Measurements from ENCODE around the gene SLC7A14. TPM values are rescaled to one million over a fixed set of nuclear protein-coding genes. Genes with fewer than 3 reads are reported as not detected.

SLC7A14 gene
- total RNA-seq, 2 experiments from 2014 or later = not detected

DNA sequence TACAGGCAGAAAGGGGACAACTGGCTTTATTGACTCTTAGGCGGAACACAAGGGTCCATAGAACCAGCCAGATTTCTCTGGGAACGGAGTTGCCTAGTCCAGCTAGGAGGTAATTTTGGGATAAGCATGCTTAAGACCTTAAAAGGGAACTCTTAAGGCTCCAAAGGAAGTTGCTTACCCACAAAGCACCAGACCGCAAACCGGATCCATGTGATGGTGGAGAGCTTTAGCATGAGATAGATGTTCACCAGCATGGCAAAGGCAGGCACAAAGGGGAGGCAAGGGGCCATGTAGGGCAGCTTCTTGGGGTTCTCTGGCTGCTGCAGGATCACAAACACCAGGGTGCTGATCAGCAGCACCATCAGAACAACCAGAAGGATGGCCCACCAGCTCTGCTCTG is 105.8 kb downstream of the SLC7A14 start:
- Mint-ChIP-seq H3K9me3 (no peaks in the 10 kb centered on the region), H3K36me3 (ENCODE audit: low read depth) (no peaks in the 10 kb centered on the region), H3K27me3 (peaks cover 8% of the 10 kb centered on the region), H3K4me3 (no peak overlapping the region), H3K4me1 (no peaks in the 10 kb centered on the region), H3K27ac (no peak overlapping the region)
- CTCF ChIA-PET = interaction anchor here (0.6 kb wide), 1 partner anchor 96 kb away, joined by 6 read pairs; no protein-coding TSS in a partner anchor
- POLR2A ChIA-PET = no interaction called here
- DNase-seq = no peak

DNA sequence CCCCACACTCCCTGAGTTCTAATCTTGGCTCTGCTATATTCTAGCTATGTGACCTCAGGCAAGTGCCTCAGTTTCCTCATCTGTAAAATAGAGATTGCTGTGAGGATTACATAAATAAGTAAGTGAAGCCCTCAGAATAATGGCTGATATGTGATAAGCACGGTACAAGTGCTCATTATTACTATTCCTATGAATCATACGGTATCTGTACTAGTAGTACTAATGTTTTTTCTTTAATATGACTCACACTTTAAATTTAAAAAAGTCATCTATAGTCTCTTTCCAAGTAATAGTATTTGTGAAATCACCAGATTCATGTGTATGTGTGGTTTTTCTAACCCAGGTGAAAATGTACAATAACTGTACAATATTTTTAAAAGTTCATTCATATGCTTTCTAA is 108.5 kb downstream of the SLC7A14 start:
- Mint-ChIP-seq H3K4me1 (no peaks in the 10 kb centered on the region), H3K36me3 (ENCODE audit: low read depth) (no peaks in the 10 kb centered on the region), H3K9me3 (no peaks in the 10 kb centered on the region), H3K27ac (no peak overlapping the region), H3K27me3 (peaks cover 13% of the 10 kb centered on the region), H3K4me3 (no peak overlapping the region)
- CTCF ChIA-PET = interaction anchor here (1.6 kb wide), 1 partner anchor 15 kb away, joined by 3 read pairs; no protein-coding TSS in a partner anchor
- POLR2A ChIA-PET = no interaction called here
- no peak for DNase-seq

DNA sequence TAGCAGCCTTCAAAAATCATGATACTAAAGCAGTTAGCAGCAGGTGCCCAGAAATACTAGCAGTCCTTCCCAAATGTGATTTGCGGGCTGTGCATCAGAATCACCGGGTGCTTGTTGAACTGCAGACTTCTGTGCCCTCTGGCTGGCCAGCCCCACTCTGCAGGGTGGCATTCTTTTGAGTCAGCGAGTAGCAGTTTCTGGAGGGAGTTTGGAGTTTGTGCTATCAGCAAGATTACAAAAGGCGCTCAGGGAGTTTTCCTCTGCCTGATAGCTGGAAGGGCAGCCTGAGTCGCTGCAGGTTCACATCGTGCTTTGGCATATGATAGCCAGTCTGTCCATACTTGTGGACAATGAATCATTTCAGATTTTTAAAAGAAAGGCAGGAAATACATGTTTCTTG is 109.6 kb downstream of the SLC7A14 start:
- no peak for DNase-seq
- Mint-ChIP-seq H3K27me3 (peaks cover 13% of the 10 kb centered on the region), H3K4me3 (no peak overlapping the region), H3K27ac (no peak overlapping the region), H3K4me1 (no peaks in the 10 kb centered on the region), H3K36me3 (ENCODE audit: low read depth) (no peaks in the 10 kb centered on the region), H3K9me3 (no peaks in the 10 kb centered on the region)
- ChIA-PET CTCF (interaction anchor here (1.6 kb wide), 1 partner anchor 16 kb away, joined by 3 read pairs; no protein-coding TSS in a partner anchor), POLR2A (no interaction called here)

DNA sequence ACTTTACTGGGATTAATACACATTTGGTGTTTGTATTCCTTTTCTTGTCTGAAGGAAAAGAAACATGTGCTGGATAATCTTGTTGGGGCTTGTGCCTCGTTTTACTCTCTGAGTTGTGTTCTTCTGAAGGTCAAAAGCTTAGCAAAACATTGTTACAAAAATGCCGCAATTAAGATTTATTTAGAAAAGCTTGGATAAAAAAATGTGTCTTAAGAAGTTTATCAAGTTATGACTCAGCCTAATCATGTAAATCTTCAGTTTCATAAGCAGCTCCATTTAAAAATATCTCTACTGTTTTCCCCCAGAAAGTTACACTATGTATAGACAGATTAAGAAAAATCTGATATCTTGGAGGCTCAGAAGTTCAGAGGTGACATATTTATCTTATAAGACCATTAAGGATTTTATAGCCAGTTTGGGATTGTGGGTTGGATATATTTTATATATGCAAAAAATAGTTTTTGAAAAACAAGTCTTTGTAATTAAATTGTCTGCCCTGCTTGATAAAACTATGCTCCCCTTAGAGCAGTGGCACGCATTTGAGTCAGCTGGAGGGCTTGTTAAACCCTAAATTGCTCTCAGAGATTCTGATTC is 110.7 kb downstream of the SLC7A14 start:
- Mint-ChIP-seq H3K27me3 (peaks cover 13% of the 10 kb centered on the region), H3K27ac (no peak overlapping the region), H3K4me3 (no peak overlapping the region), H3K4me1 (no peaks in the 10 kb centered on the region), H3K9me3 (no peaks in the 10 kb centered on the region), H3K36me3 (ENCODE audit: low read depth) (no peaks in the 10 kb centered on the region)
- ChIA-PET CTCF (no interaction called here), POLR2A (no interaction called here)
- DNase-seq = no peak

DNA sequence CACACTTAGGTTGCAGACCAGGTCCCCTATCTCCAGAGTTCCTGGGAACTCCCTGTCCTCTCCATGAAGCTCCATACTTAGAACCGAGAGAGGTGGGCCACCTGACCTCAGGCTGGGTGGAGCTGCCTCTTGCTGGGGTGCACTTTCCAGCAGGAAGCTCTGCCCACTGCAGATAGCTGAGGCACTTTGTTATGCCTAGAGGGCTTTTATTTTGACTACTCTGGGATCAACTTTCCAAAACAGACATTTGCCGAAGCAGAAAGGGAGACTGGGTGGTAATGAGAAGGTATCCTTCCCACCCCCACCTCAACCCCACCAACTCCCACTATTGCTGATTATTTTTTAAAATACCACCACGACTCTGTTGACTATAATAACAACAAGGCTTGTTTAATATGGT is 112.5 kb downstream of the SLC7A14 start:
- H3K36me3 Mint-ChIP-seq (ENCODE audit: low read depth) = no peaks in the 10 kb centered on the region
- H3K4me3 Mint-ChIP-seq = no peak overlapping the region
- no peaks in the 10 kb centered on the region for H3K9me3 Mint-ChIP-seq
- H3K27ac Mint-ChIP-seq = no peak overlapping the region
- DNase-seq = no peak
- no peaks in the 10 kb centered on the region for H3K4me1 Mint-ChIP-seq
- POLR2A ChIA-PET = no interaction called here
- peaks cover 16% of the 10 kb centered on the region for H3K27me3 Mint-ChIP-seq
- CTCF ChIA-PET = no interaction called here

DNA sequence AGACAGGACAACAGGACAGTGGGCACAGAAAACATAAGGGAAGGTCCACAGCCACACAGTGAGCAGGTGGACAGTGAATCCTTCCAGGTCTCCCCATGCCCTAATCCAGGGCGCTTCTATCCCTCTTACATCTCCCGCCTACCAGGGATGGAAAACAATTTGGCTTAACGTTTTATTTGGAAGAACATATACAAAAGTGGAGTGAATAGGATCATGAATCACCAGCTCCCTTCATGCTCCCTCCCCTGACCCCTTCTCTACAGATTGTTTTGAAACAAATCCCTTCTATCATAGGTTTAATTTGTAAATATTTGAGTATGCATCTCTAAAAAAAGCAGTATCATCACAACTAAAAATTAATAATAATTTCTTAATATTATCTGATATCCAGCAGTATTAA is 114.7 kb downstream of the SLC7A14 start:
- Mint-ChIP-seq H3K27me3 (peaks cover 11% of the 10 kb centered on the region), H3K4me3 (no peak overlapping the region), H3K36me3 (ENCODE audit: low read depth) (no peaks in the 10 kb centered on the region), H3K27ac (no peak overlapping the region), H3K9me3 (no peaks in the 10 kb centered on the region), H3K4me1 (no peaks in the 10 kb centered on the region)
- no peak for DNase-seq
- ChIA-PET CTCF (interaction anchor here (0.5 kb wide), 1 partner anchor 69 kb away, joined by 3 read pairs; no protein-coding TSS in a partner anchor), POLR2A (no interaction called here)

DNA sequence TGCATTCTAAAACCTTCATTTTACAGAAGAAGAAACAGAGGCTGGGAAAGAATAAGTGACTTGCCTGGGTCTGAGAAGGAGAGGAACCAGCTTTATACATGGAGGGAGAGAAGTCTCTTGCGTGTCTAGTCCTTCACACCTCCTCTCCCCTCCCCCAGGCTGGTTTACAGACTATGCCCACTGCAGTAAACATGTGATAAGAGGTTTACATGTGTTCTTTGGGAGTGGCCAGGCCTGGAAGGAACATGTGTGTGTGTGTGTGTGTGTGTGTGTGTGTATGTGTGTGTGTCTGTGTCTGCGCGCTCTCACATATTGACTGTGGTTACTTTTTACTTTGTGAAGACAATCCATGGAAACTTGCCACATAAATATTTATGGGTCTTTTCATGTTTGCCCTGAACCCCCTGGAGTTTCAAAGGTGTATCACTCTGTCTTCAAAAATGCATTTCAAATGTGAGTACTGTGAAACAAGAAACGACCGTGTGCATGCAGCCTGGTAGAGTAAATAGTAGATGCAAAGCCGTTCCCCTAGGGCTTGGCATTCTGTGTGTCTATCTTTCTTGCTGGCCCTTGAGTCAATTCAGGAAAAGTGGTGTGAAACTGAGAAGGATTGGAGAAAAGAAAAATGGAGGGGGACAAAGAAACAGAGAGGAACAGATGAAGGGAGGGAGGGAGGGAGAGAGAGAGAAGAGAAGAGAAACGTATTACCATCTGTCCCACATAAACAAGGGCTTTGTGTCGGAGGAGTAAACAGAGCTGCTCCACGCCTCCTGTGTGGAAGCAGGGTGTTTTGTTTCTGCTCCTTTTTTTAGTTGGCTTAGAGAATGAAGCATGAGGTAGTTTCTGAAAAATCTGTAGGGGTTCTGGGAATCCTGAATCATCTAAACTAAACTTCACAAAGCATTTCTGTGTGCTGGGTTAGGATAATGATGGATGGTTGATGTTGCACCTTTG is 115.5 kb downstream of the SLC7A14 start:
- Mint-ChIP-seq H3K27ac (no peak overlapping the region), H3K9me3 (no peaks in the 10 kb centered on the region), H3K36me3 (ENCODE audit: low read depth) (no peaks in the 10 kb centered on the region), H3K4me3 (no peak overlapping the region), H3K27me3 (peaks cover 8% of the 10 kb centered on the region), H3K4me1 (no peaks in the 10 kb centered on the region)
- CTCF ChIA-PET = interaction anchor here (0.5 kb wide), 1 partner anchor 70 kb away, joined by 3 read pairs; no protein-coding TSS in a partner anchor
- POLR2A ChIA-PET = no interaction called here
- no peak for DNase-seq

DNA sequence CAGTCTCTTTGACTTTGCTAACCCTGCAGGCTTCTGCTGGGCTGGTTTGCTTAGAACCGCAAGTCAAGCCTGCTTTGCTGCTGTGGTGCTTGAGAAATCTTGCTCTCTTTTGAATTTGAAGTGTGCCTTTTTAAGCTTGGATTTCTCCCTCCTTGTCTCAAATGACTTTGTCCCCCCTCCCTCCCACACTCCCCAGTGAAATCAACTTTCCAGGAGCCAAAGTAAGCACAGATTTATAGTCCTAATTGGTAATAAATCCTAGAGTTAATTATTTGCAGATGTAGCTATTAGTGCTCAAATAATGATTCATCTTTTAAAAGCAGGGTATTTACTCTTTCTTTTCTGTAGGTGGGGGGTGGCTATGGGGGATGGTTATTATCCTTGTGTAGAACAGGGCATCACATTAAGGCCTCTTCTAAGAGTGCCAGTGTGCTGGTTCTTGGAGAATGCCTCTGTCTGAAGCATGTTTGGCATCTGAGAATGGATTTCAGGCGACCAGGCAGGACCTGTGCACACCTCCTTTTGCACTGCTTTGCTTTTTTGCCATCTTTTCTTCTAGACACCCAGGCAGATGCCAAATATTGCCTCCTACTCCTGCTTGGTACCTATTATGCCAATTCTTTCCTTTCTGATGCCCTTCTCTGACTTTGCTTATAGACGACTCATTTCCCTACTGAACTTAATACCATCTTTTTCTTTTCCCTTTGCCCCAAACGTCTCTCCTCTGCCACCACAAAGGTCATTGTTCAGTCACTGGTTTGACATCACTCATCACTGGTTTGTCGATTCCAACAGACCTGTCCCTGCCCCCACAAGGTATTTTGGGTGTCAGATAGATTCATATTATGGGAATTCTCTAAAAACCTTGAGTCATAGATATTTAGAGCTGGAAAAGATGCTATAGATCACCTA is 116.5 kb downstream of the SLC7A14 start:
- DNase-seq = no peak
- POLR2A ChIA-PET = no interaction called here
- CTCF ChIA-PET = no interaction called here
- no peak overlapping the region for H3K4me3 Mint-ChIP-seq
- H3K27me3 Mint-ChIP-seq = peaks cover 12% of the 10 kb centered on the region
- no peaks in the 10 kb centered on the region for H3K4me1 Mint-ChIP-seq
- H3K9me3 Mint-ChIP-seq = no peaks in the 10 kb centered on the region
- no peak overlapping the region for H3K27ac Mint-ChIP-seq
- no peaks in the 10 kb centered on the region for H3K36me3 Mint-ChIP-seq (ENCODE audit: low read depth)

DNA sequence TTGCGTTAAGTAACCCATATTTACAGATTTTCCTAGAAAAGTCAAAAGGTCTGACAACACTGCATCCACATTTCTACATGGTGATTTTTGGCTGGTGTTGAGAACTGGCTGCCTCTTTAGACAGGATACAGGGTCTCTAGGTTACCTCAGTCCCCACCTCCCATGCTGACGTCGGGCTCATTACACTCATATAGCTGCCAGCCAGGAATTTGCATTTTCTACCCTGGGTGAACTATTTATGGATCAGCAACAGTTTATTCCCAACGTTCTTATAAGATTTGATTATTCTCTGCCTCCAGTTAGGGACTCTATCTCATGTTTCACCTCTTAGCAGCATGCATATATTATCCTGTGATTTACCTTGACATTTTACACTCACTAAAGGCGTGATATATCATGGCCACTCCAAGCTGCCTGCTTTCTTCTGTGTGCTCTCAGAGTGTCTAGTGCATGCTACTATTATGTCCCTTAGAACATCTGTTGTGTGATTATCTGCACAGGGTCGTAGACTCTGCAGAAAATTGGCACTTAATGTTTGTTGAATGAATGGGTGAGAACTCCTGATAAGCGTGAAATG is 118.2 kb downstream of the SLC7A14 start:
- H3K36me3 Mint-ChIP-seq (ENCODE audit: low read depth) = no peaks in the 10 kb centered on the region
- no peak for DNase-seq
- peaks cover 16% of the 10 kb centered on the region for H3K27me3 Mint-ChIP-seq
- H3K9me3 Mint-ChIP-seq = no peaks in the 10 kb centered on the region
- POLR2A ChIA-PET = no interaction called here
- no peaks in the 10 kb centered on the region for H3K4me1 Mint-ChIP-seq
- CTCF ChIA-PET = no interaction called here
- H3K4me3 Mint-ChIP-seq = no peak overlapping the region
- H3K27ac Mint-ChIP-seq = no peak overlapping the region

DNA sequence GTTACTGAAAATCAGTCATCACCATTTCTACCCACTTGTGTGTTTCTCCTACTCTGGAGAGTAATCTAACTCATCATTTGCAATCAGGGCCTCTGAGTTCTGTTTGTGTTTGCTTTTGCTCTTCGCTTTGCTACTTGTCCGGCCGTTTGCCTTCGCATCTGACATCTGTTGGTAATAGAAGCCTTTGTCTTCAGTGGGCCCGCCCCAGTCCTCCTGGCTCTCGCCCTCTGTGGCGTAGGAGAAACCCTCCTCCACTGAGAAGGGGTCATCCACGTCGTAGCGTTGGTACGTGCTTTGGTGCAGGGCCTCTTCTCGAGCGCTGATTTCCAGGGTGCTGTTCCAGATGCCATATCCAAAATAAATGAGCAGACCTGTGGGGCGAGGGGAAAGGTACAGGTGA is 118.9 kb downstream of the SLC7A14 start:
- no peaks in the 10 kb centered on the region for H3K4me1 Mint-ChIP-seq
- CTCF ChIA-PET = no interaction called here
- H3K36me3 Mint-ChIP-seq (ENCODE audit: low read depth) = no peaks in the 10 kb centered on the region
- no peak for DNase-seq
- H3K9me3 Mint-ChIP-seq = no peaks in the 10 kb centered on the region
- H3K4me3 Mint-ChIP-seq = no peak overlapping the region
- H3K27me3 Mint-ChIP-seq = peaks cover 18% of the 10 kb centered on the region
- POLR2A ChIA-PET = no interaction called here
- no peak overlapping the region for H3K27ac Mint-ChIP-seq

DNA sequence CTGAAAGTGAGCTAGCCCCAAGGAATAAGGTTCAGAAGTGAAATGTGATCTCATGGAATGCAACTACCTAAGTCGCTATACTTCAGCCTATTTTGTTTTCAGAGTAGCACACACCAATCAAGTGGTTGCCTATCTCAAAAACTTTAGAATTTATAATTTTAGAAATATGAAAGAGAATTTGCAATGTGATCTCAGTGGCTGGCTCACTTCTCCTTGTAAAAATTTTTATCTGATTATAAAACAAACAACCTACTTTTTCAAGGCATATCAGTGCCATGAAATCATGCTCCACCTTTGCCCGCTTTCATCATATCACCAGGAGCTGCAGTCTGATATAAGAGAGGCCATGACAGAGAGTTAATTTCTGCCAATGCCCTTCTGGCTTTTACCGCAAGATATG is 119.9 kb downstream of the SLC7A14 start:
- CTCF ChIA-PET = no interaction called here
- POLR2A ChIA-PET = no interaction called here

DNA sequence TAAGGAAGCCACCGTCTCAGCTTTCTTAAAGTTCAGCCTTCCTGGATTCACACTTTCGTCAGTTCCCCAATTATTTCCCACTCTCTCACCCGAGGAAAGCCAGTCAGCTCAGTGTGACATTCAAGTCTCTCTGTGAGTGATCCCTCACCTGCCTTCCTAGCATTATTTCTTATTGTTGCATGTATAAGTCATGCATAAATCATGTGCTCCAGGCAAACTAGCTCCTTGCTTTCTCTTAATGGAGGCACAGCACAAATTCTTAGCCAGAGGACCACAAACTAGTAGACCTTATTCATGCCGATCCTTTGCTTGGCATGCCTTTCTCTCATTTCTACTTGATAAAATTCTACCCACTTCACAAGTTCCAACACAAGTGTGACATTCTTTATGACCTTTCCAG is 122.9 kb downstream of the SLC7A14 start:
- Mint-ChIP-seq H3K4me1 (no peaks in the 10 kb centered on the region), H3K4me3 (no peak overlapping the region), H3K27me3 (peaks cover 15% of the 10 kb centered on the region), H3K27ac (no peak overlapping the region), H3K36me3 (ENCODE audit: low read depth) (no peaks in the 10 kb centered on the region), H3K9me3 (no peaks in the 10 kb centered on the region)
- CTCF ChIA-PET = no interaction called here
- no peak for DNase-seq
- POLR2A ChIA-PET = no interaction called here

More for the DNA sequence above, 119.9 kb downstream of the SLC7A14 start:
- H3K36me3 Mint-ChIP-seq (ENCODE audit: low read depth) = no peaks in the 10 kb centered on the region
- no peaks in the 10 kb centered on the region for H3K4me1 Mint-ChIP-seq
- H3K27me3 Mint-ChIP-seq = peaks cover 18% of the 10 kb centered on the region
- no peak for DNase-seq
- no peaks in the 10 kb centered on the region for H3K9me3 Mint-ChIP-seq
- H3K27ac Mint-ChIP-seq = no peak overlapping the region
- H3K4me3 Mint-ChIP-seq = no peak overlapping the region
